ENCODE data around the gene KCTD10.
A peak's percentile ranks its signal among the peaks of the same experiment; 100 is the strongest.

KCTD10 gene

DNA sequence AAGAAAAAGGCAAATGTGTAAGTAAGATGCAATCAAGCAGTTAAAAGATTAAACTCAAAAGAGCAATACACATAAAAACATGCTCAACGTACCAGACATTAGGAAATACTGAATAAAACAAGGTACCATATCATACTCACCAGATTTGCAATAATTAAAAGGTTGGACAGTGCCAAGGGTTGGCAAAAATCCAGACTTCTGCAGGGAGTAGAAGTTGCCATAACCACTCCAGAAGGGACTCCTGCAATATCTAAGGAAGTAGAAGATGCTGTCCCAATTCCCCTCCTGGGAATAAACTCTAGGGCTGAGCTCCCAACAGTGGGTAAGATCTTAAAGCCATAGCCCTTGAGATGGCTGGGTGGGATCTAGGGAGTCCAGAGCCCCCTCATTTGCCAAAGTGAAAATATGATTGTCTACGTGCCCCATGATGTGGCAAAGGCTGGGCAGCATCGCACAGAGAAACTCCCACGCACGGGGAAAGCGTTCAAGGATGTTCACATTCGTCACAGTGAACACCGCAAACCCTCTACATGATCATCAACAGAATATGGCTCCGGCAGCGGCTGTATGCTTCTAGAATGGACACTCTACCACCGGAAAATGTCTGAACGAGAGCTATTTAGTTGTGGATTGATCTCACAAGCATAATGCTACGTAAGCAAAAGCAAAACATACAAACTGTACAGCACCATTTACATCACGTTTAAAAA is 12.3 kb downstream of the KCTD10 start:
- DNase-seq (ENCODE audit: low read depth in 2 of 2), result peak; percentile 28 to 78
- H3K4me3 ChIP-seq (replicated peaks in 1 of 2; ENCODE audit: low read depth in 2 of 2, low read length in 2 of 2), result no peak overlapping the region
- TF ChIP-seq, protein P1, sequence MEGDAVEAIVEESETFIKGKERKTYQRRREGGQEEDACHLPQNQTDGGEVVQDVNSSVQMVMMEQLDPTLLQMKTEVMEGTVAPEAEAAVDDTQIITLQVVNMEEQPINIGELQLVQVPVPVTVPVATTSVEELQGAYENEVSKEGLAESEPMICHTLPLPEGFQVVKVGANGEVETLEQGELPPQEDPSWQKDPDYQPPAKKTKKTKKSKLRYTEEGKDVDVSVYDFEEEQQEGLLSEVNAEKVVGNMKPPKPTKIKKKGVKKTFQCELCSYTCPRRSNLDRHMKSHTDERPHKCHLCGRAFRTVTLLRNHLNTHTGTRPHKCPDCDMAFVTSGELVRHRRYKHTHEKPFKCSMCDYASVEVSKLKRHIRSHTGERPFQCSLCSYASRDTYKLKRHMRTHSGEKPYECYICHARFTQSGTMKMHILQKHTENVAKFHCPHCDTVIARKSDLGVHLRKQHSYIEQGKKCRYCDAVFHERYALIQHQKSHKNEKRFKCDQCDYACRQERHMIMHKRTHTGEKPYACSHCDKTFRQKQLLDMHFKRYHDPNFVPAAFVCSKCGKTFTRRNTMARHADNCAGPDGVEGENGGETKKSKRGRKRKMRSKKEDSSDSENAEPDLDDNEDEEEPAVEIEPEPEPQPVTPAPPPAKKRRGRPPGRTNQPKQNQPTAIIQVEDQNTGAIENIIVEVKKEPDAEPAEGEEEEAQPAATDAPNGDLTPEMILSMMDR (IDR thresholded peaks at IDR 0.05; ENCODE audit: low read depth, low read length), result no peak

DNA sequence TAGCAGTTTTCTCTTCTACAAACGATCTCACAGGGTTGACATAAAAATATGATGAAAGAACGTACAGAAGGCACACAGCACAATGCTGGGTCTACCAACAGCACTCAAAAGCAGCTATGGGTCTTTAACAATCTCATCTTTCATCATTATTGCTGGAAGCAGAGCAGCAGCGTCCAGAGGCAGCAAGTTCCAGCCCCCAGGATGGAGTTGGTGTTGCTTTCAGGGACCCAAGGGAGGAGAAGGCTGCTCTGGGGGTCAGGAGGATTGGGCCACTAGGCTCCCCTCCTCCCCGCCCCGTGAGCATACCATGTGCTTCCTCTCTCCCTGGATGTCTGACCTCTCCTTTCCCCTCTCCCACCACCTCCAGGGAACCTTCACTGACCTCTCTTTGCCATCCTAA is 13.3 kb downstream of the KCTD10 start:
- H3K4me3 ChIP-seq (replicated peaks in 1 of 2; ENCODE audit: low read depth in 2 of 2, low read length in 2 of 2), result peak overlapping the region in 1 of 2 donors; percentile 41
- TF ChIP-seq, protein P1 (IDR thresholded peaks at IDR 0.05; ENCODE audit: low read depth, low read length), result no peak
- DNase-seq (ENCODE audit: low read depth in 2 of 2), result peak; percentile 30 to 58

DNA sequence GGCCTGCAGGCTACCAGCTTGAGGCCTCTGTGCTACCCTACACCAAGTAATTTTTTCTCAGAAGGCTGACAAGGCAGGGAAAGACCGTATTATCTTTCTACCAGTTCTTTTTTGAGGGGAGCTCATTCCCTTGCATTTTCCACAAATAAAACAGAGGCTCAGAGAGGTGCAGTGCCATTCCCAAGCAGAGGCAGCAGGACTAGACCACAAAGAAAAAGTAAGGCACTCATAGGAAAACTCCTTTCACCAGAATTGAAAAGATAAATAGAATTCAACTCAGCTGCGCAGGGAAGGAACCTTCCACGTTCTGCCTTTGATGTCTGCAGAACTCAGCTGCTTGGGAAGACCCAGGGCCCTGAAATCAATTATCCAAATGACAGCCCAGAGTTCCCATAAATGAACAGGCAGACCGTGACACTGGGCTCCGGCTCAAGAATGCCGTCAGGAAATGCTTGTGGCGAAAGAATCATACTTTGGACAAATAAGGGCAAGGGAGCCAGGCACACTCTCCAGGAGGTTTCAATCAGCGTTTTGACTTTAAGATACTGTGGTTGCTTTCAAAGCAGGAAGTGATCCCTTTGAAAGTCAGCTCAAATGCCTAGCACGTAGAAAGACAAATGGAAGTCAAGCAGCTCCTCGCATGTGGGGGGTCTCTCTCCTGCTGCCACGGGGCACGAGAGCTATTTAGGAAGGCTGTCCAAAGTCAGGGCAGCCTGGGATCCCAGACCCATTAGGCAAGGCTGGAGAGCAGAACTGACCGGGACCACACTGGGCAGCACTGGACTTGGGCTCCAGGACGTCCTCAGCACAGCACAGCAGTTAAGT is 14.0 kb downstream of the KCTD10 start:
- TF ChIP-seq, protein P1 (IDR thresholded peaks at IDR 0.05; ENCODE audit: low read depth, low read length), result peak; percentile 6
- peak overlapping the region in 1 of 2 donors; percentile 41 for H3K4me3 ChIP-seq (replicated peaks in 1 of 2; ENCODE audit: low read depth in 2 of 2, low read length in 2 of 2)
- DNase-seq (ENCODE audit: low read depth in 2 of 2), result peak; percentile 98

DNA sequence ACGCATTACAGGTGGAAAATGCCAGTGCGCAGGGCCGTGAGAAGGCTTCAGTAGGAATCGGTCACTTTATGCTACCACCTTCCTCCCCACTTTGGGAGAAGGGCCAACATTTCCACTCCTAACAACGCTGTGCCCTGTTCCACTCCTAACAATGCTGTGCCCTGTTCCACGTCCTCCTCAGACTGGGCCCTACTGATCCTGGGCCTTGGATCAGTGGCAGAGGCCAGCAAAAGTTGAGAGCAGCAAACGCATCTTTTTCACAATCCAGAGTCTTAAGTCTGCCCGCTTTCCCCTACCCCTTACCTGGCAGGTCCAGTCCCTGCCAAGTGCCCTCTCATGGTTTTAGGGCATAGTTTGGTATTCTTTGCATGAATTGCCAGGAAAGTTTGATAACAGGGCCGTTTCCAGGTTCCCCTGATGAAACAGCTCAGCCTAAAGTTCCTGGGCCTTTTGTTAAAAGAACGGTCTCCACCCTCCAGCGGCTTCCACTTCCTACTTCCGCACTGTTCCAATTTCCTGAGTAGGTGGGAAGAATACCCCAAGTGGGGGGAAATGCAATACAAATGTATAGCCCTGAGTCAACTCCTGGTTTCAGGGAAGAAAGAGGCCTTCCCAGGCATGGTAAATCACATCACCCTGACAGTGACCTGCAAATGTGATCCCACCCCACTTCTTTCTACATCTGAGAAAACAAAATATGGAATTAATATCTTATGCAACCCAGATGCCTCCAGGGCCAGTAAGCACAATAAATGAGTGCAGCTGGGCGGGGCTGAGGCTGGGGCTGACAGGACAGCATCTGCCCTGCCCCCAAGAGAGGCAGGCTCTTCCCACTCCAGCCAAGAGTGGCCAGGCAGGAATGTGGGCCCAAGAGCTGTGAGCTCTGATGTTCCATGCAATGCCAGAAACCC is 15.0 kb downstream of the KCTD10 start:
- DNase-seq (ENCODE audit: low read depth in 2 of 2), result peak; percentile 97 to 98
- H3K4me3 ChIP-seq (replicated peaks in 1 of 2; ENCODE audit: low read depth in 2 of 2, low read length in 2 of 2), result peak overlapping the region in 1 of 2 donors; percentile 0
- TF ChIP-seq, protein P1 (IDR thresholded peaks at IDR 0.05; ENCODE audit: low read depth, low read length), result no peak

DNA sequence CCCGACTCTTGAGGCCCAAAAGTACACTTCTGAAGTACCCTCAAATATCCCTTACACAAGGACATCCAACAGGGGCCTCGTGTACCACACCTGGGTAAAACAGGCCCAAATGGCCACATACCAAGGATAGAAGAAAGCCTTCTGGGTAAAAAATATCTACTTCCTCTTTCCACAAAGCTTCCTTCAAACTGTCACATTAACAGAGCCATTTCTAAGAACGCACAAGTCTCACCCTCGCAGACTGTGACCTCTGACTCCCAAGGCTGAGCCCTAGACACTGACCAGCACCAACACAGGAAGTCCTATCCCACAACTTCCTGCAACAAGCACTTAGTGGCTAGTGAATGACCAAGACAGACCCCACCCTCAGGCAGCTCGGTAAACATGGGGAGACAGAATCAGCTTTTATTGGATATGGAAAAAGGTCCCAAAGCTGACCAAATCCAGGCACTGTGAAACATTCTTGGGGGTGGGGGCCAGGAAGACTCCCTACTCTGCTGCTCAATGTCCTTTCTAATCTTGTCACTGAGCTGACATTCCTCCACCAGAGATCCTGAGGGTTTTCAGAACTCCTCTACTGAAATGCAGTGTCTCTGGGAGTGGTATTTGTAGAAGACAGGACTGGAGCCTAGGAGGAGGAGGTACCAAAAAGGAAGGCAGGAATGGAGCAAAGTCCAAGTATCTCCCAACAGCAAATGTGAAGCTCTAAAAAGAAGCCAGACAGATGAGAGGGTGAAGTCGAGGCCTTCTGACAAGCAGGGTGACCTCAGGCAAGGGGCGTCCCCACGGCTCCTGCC is 15.9 kb downstream of the KCTD10 start:
- TF ChIP-seq, protein P1 (IDR thresholded peaks at IDR 0.05; ENCODE audit: low read depth, low read length), result no peak
- DNase-seq (ENCODE audit: low read depth in 2 of 2), result peak; percentile 60 to 75
- no peak overlapping the region for H3K4me3 ChIP-seq (replicated peaks in 1 of 2; ENCODE audit: low read depth in 2 of 2, low read length in 2 of 2)

DNA sequence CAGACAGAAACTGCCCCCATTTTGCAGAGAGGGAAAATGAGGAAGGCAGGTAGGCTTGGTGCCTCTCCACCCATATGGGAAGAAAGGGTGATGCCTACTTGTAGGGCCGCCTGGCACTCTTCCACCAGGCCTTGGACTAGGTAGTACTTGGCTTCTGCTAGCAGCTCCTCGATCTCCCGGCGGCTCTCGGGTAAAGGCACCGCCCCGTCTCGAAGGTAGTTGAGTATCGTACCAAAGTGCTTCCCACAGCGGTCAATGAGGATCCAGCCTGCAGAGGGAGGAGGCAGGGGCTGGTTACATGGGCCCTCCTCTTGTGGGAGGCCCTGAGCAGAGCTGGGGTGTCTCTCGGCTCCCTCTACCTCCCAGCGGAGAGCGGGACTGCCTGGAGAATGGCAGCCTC is 16.6 kb downstream of the KCTD10 start:
- no peak for DNase-seq (ENCODE audit: low read depth in 2 of 2)
- TF ChIP-seq, protein P1 (IDR thresholded peaks at IDR 0.05; ENCODE audit: low read depth, low read length), result no peak
- H3K4me3 ChIP-seq (replicated peaks in 1 of 2; ENCODE audit: low read depth in 2 of 2, low read length in 2 of 2), result no peak overlapping the region
